ENCODE results near the gene SYT15.

- TF ChIP-seq CTCF (IDR thresholded peaks at IDR 0.05) (no peak), POLR2A (IDR thresholded peaks at IDR 0.05) (no peak)
Measured at GRCh38 chr10:46550795-46551700, 27.9 kb upstream of the SYT15 start.
